Stimulated activated CD8-positive, alpha-beta memory T cell treated with anti-CD3 and anti-CD28 coated beads, Interleukin-15, amount 100 ng/mL, for 1 hour (primary cell): ENCODE results near the gene NFATC2.

ENCODE experiments used
- DNase-seq: peaks from one replicate; pipeline ENCODE4 v3.0.0-alpha.2; 2020; ENCODE audit warnings: low read depth

NFATC2 gene

DNA sequence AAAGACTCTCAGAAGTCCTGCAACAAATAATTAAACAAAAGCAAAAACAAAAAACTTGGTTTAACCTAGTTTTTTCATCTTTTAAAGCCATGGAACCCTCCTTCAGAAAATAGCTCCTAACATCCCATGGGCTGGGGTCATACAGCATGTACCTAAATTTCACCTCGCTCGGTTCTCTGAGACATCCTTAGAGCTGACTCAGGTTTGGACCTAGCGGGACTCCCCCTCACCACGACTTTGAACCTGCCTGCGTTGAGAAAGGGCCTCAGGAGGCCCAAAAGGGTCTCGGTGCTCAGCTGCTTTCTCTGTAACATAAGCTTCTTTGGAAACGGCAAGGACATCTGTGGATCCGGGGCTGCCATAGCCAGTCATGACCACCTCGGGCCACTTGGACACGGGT, 112.8 kb downstream of the NFATC2 start:
- DNase-seq, result no peak

DNA sequence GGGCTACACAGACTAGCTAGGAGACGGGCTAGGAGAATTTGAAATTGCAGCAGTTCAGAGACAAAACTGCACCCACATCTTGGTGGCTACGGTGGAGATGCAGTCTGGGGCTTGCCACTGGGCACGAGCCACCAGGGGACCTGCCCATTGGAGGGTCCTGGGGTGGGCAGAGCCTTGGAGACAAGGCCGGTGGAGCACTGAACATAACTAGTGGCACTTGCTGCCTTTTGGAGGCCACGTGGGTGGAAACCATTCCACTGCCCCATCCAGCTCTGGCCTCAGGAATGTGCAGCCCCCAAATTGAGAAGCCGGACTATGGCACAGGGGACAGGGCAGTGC, 113.4 kb downstream of the NFATC2 start:
- no peak for DNase-seq

DNA sequence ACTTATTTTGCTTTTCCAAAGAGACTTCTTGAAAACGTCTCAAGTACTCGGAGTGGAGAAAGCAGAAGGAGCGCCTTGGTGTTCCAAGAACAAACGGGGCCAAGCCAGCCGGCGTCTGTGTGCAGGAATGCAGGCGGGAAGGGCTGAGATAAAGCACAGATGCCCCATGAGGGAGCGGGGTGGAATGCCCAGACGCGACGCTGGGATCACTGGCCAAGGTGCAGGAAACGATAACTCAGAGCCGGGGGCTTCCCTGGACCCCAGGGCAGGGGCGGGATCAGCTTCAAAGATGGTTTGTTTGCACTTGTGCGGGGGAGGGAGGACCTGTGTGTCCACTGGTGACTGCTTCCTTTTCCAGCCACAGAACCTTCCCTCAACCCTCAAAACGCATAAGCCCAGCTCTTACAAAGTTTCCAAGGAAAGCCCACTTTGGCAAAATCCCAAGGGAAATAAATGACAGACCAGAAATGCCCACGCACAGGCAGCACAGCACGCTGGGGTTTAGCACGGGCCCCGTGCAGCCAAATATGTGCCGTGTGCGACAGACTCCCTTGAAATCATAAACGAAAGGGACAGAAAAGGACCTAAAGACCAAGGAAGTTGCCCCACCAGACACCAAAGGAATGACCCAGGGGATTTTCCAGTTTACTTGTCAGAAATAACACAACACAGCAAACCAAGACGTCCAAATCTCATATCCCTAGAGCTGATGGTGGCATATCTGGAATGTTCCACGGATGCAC, 113.9 kb downstream of the NFATC2 start:
- DNase-seq, result no peak

DNA sequence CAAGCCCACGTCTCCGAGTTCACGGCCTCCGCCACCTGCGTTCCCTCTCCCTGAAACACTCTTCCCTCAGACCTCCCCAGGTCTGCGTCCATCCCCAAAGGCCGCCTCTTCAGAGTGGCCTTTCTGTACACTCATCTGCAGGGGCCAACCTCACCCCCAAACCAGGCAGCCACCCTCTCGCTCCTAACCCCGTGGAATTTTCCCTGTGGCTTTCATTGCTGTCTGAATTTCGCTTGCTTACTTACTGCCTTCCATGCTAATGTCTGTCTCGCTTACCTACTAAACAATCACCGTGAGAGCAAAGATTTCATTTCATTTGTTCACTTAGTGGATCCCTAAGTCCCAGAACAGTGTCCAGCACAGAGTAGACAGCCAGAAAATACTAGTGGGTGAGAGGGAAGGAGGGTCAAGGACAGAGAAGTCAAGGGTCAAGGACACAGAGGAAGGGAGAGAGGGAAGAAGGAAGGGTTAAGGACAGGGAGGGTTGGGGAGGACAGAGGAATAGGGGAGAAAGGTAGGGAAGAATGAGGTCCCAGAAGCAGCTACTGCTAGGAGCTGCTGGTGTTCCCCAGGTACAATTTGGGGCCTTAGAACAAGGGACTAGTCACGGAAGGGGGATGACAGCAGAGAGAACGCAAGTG, 114.7 kb downstream of the NFATC2 start:
- DNase-seq, result no peak

DNA sequence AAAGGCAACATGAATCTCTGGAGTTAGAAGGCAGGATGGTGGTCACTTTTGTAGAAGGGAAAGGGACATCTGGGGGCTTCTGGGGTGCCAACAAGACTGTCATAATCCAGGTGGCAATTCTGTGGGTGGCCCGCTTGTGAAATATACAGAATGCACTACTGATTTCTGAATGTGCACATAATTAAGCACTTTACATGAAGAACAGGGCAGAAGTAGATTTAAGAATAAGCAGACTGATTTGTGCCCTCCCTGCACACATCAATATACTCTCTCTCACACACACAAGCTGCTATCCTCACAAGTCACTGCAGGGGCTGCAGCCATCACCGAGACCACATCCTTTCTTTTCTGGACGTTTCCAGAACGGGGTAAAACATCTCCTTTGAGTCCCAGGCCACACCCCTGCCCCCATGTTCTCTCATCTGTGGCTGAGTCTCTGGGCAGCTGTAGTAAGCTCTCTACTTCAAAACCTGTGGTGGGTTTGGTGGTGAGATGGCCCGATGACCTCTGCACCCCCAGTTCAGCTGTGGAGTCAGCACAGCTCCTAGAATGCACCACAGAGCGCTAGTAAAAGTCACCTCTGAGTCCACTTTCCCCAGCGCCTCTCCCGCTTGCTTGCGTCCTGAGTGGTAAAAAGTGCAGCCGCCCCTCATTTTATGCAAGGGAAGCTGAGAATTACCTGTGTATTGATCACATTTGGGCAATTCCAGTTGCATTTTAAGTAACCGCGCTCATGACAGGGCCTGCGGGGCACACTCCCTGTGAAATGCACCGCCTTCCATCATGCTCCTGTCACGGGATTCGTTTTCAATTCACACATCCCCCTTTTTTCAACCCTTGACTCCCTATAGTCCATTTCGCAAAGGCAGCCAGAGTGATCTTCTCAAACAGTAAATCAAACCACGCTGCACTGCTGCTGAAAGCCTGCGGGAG, 115.5 kb downstream of the NFATC2 start:
- no peak for DNase-seq

DNA sequence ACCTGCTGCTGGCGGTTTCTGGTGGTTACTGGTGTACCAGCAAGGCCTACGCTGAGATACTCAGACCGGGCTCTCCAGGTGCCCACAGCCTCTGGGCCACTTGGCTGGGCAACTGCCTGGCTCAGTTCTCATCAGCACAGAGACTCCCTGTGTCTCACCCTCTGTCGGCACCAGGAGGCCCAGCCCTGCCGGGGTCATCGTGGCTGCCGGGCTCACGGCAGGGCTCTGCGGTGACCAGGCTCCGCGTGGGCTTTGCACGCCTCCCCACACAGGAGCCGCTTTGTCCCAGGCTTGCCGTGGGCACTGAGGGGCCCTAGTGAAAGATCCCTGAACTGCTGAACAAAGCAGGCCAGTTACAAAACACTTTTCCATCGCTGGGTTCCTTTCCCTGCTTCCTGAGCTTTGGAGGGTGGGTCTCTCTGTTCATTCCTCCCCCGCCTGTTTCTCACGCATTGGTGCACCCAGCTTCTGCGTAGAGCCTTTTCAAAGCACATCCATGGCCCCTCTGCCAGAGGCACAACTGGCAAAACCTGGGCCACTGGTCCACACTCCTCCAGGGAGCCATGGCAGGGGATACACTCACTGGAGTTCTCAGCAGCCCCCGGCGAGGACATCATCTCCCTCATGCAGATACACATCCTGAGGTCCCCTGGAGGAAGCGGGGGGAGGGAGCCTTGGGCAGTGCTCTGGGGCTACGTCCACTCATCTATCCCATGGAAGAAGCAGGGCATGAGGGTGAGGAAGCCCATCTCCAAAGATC, 117.0 kb downstream of the NFATC2 start:
- no peak for DNase-seq

DNA sequence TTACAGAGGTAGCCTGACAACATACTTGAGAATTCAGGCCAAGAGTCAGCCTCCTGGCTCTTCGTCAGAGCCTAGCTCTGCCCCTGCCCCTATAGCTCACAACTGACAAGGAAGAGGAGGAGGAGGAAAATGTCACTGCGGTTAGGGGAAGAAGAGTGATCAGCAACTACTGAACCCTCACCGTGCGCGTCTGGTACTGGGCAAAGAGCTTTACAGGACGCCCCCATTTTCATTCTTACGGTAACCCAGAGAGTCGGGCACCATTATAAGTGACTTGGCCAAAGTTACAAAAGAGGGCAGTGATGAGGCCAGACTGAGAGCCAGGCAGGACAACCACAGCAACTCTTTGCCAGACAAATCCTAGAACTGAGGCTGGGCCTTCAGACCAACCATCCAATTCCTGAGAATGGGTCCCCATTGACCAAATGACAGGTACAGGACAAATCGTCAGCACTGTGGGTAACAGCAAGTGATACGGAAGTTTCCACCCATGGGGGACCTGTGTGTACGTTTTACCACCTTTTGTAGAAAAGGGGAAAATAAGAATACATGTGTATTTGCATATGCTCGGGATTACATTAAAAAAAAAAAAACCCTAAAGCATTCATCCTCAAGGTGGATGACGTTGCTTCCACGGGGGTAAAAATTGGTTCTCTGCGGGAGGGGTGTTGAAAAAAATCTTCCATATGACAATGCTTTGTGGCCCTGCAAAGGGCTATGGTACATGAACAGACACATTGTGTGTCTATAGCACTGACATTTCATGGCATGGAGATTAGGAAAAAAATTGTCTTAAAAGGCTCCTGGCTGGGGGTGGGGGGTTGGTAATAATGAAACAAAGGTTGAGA, 118.0 kb downstream of the NFATC2 start:
- no peak for DNase-seq

DNA sequence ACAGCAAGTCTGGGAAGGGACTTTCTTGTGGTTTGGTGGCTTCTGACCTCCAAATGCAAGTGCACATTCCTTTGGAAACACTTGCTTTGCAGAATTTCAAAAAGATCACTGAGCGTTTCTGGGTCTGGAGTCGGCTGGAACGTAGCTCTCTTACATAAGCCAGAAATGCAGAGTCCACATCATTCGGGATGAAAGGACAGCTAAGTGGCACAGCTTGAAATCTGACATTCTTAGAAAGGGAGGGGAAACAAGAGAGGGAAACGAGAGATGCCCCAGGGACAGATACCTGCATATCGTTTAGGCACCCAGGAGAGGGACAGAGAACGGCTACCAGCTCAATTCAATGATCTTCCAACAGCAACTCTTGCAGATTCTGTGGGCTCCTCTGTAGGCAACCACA, 118.7 kb downstream of the NFATC2 start:
- DNase-seq, result no peak

DNA sequence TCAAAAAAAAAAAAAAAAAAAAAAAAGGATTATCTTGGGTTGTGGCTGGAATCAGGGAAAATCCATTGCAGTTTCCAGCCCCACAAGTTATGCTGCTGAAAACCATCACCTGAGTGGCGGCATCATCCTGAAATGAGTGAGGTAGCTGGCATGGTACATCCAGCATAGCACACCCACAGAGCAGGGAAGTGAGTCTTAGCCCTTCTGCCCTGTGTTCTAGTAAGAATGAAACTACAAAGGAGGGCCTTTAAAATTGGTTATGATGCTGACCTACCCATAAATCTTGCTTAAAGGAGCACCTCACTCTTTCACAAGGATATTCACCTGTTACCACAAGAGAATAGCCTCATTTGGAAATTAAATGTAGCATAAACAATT, 119.2 kb downstream of the NFATC2 start:
- DNase-seq, result no peak

DNA sequence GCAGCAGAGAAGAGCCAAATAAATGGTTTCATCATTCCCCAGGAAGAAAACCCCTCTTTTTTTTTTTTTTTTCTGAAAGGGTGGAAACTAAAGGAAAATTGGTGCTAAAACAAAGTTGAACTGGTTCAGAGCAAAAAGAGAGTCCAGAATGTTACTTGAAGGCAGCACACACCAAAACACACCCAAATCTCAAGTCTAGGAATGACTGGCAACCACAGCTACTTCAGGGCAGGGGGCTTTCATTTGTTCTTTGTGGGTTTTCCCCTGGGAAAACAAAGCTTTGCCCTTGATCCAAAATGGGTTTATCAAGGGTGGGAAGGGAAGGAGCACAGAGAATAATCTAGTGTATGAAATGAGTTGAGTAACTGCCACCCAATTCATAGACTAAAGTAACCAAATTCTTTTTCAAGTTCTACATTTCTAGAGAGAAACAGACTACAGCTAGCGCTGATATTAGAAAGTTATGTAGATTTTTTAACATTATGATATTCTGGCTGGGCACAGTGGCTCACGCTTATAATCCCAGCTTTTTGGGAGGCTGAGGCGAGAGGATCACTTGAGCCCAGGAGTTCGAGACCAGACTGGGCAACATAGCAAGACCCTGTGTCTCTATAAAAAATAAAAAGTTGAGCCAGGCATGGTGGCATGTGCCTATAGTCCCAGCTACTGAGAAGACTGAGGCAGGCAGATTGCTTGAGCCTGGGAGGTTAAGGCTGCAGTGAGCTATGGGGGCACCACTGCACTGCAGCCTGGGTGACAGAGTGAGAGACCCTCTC, 119.8 kb downstream of the NFATC2 start:
- DNase-seq, result no peak

DNA sequence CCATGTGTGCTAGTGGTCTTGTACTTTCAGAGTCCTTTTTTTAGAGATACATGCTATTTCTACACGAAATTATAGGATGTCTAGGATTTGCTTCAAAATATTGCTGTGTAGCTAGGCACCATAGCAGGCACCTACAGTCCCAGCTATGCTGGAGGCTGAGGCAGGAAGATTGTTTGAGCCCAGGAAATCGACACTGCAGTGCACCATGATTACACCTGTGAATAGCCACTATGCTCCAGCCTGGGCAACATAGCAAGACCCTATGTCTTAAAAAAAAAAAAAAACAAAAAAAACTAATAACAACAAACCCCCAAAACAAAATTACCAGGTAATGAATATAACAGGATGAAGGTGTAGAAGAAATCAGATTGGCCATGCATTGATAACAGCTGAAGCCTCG, 121.7 kb downstream of the NFATC2 start:
- DNase-seq, result no peak

DNA sequence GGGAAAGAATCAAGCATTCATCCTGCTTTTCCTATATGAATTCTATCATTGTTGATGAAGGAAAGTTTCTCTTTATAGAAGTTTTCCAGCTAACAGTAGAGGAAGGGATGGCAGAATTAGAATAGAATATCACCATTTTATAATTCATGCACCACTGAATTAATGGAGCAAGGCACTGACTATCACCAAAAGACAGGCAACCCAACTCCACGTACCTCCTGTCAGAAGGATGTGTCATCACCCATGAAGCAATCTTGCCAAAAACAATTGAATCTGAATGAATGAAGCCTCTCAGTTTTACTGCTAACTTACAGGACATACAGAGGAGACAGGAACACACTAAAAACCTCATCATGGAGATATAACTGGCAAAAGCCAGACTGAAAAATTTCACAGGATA, 122.4 kb downstream of the NFATC2 start:
- DNase-seq, result no peak

DNA sequence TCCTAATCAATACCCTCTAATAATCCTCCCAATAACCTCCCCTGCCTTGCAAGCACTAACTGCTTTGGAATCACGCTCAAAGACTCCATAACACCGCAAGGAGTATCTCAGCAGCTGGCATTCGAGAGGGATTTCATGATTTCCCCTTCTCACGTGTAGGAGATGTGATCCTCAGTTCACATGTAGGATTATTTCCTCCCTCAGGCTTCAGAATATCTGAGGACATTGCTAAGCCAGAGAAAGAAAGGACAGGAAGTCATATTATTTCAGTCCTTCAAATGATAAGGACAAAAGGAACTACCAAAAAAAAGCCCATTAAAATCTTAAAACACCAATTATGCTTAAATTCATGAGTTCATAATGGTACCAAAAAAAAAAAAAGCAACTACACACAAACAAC, 122.9 kb downstream of the NFATC2 start:
- no peak for DNase-seq

DNA sequence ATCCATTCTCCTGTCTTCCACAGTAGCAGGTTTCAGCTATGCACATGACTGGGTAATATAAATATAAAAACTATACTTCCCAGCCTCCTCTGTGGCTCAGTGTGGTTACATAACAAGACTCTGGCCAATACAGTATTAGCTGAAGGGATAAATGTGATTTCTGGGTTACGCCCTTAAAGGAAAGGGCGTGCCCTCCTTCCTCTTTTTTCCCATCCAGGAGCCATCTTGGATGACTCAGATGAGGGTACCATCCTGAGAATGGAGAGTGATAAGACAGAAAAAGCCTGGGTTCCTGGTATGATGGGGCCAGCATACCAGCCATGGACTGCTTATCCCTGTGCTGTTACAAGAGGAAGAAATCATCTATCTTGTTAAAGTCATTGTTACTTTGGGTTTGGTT, 123.3 kb downstream of the NFATC2 start:
- no peak for DNase-seq

DNA sequence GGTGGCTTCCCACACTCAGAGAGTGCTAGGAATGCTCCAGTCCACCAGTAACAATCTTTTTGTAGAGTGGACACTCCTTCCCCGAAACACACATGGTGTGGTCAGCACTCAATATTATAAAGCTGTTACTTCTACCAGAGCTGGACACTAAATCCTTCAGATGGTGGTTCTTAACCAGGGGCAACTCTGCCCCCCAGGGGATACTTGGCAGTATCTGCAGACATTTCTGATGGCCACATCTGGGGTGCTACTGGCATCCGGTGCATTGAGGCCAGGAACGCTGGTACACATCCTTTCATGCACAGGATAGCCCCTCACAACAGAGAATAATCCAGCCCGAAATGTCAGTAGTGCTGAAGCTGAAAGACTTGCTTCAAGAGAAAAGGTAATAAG, 124.4 kb downstream of the NFATC2 start:
- no peak for DNase-seq

DNA sequence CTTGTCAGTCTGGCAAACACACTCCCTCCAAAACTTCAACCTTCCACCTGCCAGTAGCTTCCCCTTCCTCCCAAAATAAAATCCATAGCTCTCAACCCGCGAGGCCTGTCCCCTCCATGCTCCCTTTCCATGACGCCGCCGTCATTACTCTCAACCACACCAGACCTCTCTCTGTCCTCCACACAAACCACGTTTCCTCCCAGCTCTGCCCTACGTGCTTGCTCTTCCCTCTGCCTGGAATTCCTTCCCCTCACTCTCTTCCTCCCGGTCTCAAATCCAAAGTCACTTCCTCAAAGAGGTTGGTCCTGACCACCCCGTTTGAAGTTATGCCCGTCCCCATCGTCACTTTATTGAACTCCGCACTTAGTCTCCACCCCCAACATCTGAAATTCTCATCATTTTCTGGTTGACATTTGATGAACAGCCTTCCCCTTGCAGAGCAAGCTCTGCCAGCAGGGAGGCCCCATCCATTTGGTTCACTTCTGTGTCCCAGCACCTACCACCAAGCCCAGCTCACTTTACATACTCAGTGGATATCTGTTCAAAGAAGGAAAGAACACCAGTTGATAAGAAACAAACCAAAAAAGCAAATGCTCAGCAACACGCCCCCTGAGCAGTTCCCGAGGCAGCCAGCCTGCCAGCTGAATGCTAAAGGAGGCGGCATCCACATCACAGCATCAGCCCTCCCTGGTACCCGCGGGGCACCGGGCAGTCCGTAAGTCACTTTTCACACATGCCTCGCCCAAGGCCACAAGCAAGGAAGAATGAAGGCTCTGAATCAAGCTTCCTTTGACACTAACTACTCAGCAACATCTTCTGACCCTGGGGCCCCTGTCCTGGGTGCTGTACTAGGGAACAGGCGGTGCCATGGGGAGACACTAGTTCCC, 125.0 kb downstream of the NFATC2 start:
- no peak for DNase-seq

DNA sequence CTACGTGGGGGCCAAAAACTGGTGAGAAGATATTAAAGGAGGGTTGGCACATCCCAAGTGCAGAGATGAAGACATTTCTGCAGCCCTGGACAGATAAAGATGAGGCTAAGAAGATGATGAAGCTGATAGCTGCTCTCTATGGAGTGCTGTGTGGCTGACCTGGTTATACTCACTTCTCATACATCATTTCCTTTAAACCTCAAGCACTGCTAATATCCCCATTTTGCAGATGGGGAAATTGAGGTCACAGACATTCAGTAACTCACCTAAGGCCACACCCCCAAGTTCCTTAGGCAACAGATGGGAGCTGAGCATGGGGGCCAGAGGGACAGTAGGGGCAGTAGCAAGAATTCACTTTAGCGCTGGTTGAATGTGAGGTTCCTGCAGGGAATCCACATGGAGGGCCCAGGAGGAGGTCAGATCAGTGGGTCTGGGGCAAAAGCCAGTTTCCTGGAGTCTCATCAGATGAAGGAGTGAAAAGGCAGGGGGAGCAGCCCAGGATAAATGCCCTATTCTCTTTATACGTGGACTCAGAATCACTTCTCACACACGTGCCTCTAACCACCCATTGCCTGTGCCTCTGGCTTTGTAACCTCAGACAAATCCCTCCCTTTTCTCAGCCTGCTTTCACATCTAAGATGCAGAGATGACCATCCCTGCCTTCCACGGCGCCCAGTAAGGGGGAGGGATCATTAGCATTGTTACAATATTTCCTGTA, 125.8 kb downstream of the NFATC2 start:
- DNase-seq, result no peak

DNA sequence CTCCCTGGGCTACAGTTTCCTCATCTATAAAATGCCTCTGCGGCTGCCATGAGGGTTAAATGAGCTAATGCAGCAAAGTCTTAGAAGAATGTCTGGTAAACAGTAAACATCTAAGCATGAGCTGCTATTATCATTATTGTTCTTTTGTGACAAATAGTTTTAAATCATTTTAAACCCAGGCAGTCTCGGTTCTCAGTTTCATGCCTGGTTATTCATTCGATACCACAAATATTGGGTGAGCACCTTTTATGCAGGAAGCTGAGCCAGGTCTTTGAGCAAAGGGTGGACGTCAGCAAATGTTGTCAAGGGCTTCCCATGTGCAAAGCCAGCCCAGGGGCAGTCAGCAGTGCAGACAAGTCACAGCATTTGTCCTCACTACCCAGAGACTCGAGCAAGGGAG, 128.7 kb downstream of the NFATC2 start:
- no peak for DNase-seq

DNA sequence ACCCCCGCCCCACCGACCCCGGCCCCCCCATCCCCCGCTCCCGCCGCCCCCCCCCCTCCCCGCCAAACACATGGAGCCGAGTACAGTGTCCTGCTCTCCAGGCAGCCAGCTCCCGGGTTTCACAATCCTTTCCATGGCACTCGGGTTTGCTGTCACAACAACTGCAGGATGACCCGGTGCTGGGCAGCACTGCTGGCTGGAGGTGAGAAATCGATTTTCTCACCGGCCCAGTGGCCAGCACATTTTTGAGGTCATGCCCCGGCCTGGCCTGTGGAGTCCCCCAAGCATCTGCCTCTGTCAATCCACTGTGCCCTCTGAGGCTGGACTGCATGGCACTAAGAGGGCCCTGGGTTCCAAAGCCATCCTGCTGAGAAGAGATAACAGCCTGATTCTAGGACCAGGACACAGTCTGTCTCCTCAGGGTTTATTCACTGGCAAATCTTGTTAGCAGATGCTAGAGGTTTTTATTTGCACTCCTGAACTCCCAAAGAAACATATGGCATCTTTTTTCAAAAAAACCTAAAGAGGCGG, 129.5 kb downstream of the NFATC2 start:
- no peak for DNase-seq
